IPS-18a (cell line): ENCODE measurements around the gene FAM83G.
"Not testable (repeated sequence)": the region's sequence is repeated elsewhere in the genome, so short reads cannot be mapped to it uniquely, and the experiment has no call there.

ENCODE experiments used
- H3K27ac ChIP-seq: one replicate; pipeline ENCODE4 v1.5.1; 2013; ENCODE audit warnings: low read length
- H3K27me3 ChIP-seq: one replicate; pipeline ENCODE4 v1.6.1; 2013; ENCODE audit warnings: mild to moderate bottlenecking, low read length; ENCODE audit not compliant: control insufficient read depth, insufficient read depth
- H3K36me3 ChIP-seq: one replicate; pipeline ENCODE4 v1.6.1; 2013; ENCODE audit warnings: low read depth, low read length; ENCODE audit not compliant: control insufficient read depth
- H3K4me1 ChIP-seq: one replicate; pipeline ENCODE4 v1.6.1; 2013; ENCODE audit warnings: low read depth, low read length; ENCODE audit not compliant: control insufficient read depth
- H3K4me3 ChIP-seq: one replicate; pipeline ENCODE4 v1.5.1; 2013; ENCODE audit warnings: low read length
- H3K9ac ChIP-seq: one replicate; pipeline ENCODE4 v1.6.1; 2013; ENCODE audit warnings: mild to moderate bottlenecking, low read length, moderate library complexity
- H3K9me3 ChIP-seq: one replicate; pipeline ENCODE4 v1.6.1; 2013; ENCODE audit warnings: low read depth, low read length; ENCODE audit not compliant: control insufficient read depth

FAM83G gene

DNA sequence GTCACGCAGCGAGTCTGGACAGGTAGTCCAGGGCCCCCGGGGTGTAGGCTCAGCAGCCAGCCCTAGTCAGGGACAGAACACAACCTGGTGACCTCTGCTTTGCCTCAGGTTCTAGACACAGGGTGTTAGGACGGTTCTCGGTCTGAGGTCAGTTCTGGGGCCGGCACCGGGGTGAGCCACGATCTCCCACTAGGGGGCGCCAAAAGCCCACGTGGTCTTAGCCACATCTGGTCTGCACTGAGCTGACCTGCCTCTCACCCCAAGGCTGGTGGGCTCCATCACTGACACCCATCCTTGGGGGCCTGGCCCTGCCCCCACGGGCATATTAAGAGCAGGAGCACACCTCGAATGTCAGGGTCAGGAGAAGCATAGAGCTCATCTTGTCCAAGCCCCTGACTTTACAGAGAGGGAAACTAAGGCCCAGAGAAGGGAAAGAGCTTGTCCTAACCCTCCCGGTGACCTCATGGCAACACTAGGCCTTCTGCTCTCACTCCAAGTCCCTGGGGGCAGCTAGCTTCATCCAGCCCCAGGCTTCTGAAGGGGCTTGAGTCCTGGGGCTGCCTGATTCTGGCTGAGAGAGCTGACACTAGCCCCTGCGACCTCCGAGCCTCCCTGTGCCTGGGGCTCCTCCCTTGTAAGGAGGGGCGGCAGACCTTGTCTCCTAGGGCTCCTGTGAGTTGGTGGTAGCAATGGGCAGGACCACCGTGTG is 43.6 kb downstream of the FAM83G start:
- peaks cover 7% of the 10 kb centered on the region for H3K4me1 ChIP-seq
- H3K27me3 ChIP-seq = no peaks in the 10 kb centered on the region
- no peaks in the 10 kb centered on the region for H3K36me3 ChIP-seq
- no peak overlapping the region for H3K4me3 ChIP-seq
- no peaks in the 10 kb centered on the region for H3K9me3 ChIP-seq
- no peak overlapping the region for H3K9ac ChIP-seq
- no peak overlapping the region for H3K27ac ChIP-seq

DNA sequence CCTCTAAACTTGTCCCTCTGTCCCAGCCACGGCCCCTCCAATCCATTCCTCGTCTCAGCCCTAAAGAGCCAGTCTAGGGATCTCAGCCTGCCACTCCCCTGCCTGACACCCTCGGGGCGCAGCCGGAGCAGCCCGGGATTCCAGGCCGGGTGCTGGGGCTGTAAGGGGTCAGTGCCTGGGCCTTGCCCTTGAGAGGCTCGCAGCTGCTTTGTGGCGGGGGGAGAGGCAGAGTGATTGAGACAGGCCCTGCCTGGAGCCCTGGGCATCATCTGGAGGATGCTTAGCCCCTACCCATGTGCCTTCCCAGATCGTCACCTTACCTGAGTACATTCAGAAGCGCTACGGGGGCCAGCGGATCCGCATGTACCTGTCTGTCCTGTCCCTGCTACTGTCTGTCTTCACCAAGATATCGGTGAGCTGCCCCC is 44.3 kb downstream of the FAM83G start:
- Histone ChIP-seq H3K4me3 (no peak overlapping the region), H3K27me3 (no peaks in the 10 kb centered on the region), H3K27ac (no peak overlapping the region), H3K9me3 (no peaks in the 10 kb centered on the region), H3K36me3 (no peaks in the 10 kb centered on the region), H3K9ac (no peak overlapping the region), H3K4me1 (peaks cover 7% of the 10 kb centered on the region)

DNA sequence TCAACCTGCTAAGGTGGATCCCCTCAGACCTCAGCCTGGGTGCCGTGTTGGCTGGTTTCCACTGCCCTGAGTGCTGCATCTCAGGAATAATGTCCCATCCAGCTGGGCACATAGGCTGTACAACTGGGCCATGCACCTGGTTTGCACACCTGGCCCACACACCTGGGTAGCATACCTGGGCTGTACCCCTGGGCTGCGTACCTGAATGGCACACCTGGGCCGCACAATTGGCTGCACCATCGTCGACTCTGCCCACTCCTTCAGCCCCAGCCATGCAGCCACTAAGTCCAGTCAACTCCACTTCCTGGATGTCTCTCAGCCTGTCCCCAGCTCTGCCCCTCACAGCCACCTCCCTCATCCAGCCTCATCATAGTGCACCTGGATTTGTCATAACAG is 44.7 kb downstream of the FAM83G start:
- H3K4me3 ChIP-seq = no peak overlapping the region
- no peaks in the 10 kb centered on the region for H3K9me3 ChIP-seq
- no peaks in the 10 kb centered on the region for H3K36me3 ChIP-seq
- H3K27me3 ChIP-seq = no peaks in the 10 kb centered on the region
- peaks cover 7% of the 10 kb centered on the region for H3K4me1 ChIP-seq
- no peak overlapping the region for H3K9ac ChIP-seq
- no peak overlapping the region for H3K27ac ChIP-seq

DNA sequence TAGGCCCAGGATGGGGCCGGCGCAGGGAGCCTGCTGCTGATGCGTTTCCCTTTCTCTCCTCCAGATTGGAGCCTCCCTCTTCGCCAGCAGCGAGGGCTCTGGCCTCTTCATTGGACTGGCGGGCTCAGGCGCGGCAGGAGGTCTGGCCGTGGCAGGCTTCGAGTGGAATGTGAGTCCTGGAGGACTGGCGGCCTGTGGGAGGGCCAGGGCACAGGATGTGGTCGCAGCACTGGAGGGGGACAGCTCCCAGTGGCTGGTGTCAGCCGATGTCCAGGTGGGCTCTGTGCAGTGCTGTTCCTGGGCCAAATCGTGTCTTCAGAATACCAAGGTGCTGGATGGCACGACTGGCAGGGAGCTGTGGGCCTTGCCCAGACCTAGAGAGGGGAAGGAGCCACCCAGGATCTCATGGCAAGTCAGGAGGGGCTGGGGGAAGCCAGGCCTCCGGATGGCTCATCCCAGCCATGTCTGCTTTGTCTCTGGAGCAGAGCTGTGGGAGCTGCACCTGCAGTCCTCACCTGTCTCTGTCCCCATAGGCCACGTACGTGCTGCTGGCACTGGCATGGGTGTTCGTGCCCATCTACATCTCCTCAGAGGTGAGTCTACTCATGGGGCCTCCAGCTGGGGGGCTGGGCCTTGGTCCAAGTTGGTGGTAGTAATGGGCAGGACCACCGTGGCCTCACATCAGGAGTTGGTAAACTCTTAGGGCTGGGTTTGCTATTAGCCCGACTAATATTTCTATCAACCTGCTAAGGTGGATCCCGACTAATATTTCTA is 45.3 kb downstream of the FAM83G start:
- no peak overlapping the region for H3K27ac ChIP-seq
- no peak overlapping the region for H3K9ac ChIP-seq
- H3K9me3 ChIP-seq = no peaks in the 10 kb centered on the region
- H3K36me3 ChIP-seq = no peaks in the 10 kb centered on the region
- no peak overlapping the region for H3K4me3 ChIP-seq
- H3K4me1 ChIP-seq = peaks cover 7% of the 10 kb centered on the region
- H3K27me3 ChIP-seq = no peaks in the 10 kb centered on the region

DNA sequence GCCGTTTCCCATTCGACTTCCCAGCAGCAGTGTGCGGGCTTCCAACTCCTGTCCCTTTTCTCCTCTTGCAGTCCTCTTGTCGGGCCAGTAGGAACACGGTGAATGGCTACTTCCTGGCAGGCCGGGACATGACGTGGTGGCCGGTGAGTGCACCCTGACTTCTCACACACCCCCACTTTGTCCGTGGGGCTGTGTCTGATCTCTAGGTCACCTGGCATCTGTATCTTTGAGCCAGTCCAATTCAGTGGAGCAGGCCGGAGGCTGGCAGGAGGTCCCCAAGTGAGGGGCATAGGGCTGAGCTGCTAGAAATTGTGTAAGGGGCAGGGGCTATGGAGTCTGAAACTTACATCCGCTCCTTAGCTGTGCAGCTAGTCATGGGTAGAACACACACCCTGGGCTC is 46.0 kb downstream of the FAM83G start:
- Histone ChIP-seq H3K36me3 (no peaks in the 10 kb centered on the region), H3K9me3 (no peaks in the 10 kb centered on the region), H3K27ac (no peak overlapping the region), H3K27me3 (no peaks in the 10 kb centered on the region), H3K4me3 (no peak overlapping the region), H3K4me1 (peaks cover 7% of the 10 kb centered on the region), H3K9ac (no peak overlapping the region)

DNA sequence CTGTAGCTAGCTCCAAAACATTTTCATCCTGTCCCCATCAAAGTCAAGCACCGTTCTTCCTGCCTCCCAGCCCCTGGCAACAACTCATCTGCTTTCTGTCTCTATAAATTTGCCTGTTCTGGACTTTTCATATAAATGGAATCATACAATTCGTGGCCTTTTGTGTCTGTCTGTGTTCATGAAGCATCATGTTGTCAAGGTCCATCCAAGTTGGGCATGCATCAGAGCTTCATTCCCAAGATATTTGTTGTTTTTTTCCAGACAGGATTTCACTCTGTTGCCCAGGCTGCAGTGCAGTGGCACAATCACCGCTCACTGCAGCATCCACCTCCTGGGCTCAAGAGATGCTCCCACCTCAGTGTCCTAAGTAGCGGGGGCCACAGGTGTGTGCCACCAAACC is 46.7 kb downstream of the FAM83G start:
- Histone ChIP-seq H3K27ac (no peak overlapping the region), H3K27me3 (no peaks in the 10 kb centered on the region), H3K4me1 (peaks cover 7% of the 10 kb centered on the region), H3K36me3 (no peaks in the 10 kb centered on the region), H3K9me3 (no peaks in the 10 kb centered on the region), H3K4me3 (no peak overlapping the region), H3K9ac (no peak overlapping the region)

DNA sequence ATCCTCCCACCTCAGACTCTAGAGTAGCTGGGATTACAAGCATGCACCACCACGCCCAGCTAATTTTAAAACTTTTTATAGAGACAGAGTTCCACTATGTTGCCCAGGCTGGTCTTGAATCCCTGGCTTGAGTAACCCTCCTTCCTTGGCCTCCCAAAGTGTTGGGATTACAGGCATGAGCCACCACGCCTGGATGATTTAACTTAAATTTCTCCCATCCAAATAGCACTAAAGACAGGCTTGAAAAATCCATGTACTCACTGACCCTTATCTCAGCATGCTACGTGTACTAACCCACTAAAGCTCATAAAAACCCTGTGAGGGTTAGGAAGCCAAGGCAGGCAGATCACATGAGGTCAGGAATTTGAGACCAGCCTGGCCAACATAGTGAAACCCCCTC is 48.0 kb downstream of the FAM83G start:
- no peak overlapping the region for H3K4me3 ChIP-seq
- H3K36me3 ChIP-seq = no peaks in the 10 kb centered on the region
- no peaks in the 10 kb centered on the region for H3K9me3 ChIP-seq
- H3K9ac ChIP-seq = no peak overlapping the region
- H3K27me3 ChIP-seq = no peaks in the 10 kb centered on the region
- H3K4me1 ChIP-seq = no peaks in the 10 kb centered on the region
- no peak overlapping the region for H3K27ac ChIP-seq

DNA sequence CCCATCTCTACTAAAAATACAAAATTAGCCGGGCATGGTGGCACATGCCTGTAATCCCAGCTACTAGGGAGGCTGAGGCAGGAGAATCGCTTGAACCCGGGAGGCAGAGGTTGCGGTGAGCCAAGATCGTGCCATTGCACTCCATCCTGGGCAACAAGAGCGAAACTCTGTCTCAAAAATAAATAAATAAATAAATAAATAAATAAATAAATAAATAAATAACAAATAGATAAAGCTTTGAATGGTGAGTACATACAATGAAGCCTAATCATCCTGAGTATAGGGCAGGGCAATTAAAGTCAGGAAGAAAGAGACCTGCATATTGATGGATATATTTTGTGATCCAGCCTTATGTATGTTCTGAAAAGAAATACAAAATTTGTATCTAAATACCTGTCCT is 48.5 kb downstream of the FAM83G start:
- not testable (repeated sequence) for H3K27ac ChIP-seq, H3K36me3 ChIP-seq, H3K9ac ChIP-seq, H3K27me3 ChIP-seq, H3K4me1 ChIP-seq, H3K4me3 ChIP-seq, H3K9me3 ChIP-seq

DNA sequence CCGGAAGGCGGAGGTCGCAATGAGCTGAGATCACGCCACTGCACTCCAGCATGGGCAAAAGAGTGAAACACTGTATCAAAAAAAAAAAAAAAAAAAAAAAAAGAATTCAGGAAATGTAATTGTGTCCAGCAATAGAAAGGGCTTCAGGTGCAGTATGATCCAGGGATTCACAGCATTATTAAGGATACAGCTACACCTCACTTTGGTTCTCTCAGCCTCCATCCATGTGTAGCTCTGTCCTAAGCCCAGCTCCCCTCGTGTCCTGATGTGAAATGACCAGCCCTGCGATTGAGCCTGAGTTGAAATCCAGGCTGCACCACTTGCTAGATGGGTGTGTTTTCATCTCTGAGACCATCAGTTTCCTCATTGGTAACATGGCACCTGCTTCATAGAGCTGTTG is 49.6 kb downstream of the FAM83G start:
- Histone ChIP-seq H3K36me3 (no peaks in the 10 kb centered on the region), H3K9ac (no peak overlapping the region), H3K27ac (no peak overlapping the region), H3K9me3 (no peaks in the 10 kb centered on the region), H3K4me1 (no peaks in the 10 kb centered on the region), H3K27me3 (no peaks in the 10 kb centered on the region), H3K4me3 (no peak overlapping the region)

DNA sequence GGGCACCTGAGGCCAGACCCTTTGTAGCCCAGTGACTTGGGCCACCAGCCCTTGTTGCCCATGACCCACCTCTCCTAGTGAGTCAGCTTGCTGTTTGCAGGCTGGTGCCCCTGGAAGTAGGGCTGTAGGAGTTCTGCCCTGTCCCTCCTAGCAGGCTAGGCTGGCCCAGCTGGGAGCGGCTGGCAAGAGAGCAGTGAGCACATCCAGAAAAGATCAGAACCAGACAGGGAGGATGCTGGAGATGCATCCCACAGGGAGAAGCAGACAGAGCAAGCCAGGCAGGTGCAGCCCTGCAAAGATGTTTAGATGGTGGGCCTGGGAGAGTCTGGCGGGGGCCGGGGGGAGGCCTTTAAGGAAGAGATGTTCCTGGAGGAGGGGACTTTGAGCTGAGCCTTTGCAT is 50.2 kb downstream of the FAM83G start:
- no peak overlapping the region for H3K4me3 ChIP-seq
- H3K4me1 ChIP-seq = no peaks in the 10 kb centered on the region
- no peak overlapping the region for H3K9ac ChIP-seq
- H3K27ac ChIP-seq = no peak overlapping the region
- H3K36me3 ChIP-seq = no peaks in the 10 kb centered on the region
- no peaks in the 10 kb centered on the region for H3K9me3 ChIP-seq
- no peaks in the 10 kb centered on the region for H3K27me3 ChIP-seq

DNA sequence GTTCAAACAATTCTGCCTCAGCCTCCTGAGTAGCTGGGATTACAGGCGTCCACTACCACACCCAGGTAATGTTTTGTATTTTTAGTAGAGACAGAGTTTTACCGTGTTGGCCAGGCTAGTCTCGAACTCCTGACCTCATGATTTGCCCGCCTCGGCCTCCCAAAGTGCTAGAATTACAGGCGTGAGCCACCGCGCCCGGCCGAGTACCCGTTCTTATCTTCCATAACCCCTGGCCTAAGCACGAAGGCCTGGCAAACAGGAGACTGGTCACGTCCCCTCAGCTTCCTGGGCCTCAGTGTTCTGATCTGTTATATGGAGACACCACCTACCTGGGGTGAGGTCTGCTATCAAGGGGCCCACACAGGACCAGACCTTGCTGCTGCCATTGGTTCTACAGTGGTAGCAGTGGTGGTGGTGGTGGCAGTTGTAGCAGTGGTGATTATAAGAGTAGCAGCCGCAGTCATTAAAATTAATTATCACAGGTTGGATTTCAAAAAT is 51.3 kb downstream of the FAM83G start:
- Histone ChIP-seq H3K4me1 (no peaks in the 10 kb centered on the region), H3K36me3 (no peaks in the 10 kb centered on the region), H3K27ac (no peak overlapping the region), H3K9me3 (no peaks in the 10 kb centered on the region), H3K4me3 (no peak overlapping the region), H3K9ac (no peak overlapping the region), H3K27me3 (no peaks in the 10 kb centered on the region)
